NCI-H1105 treated with DMSO at 0.1 percent for 48 hours (cell line): ENCODE data around the gene PKN3.

Experiments used
- DNase-seq: peaks from one replicate; lab custom pipeline; 2025; lab: John Stamatoyannopoulos, UW

PKN3 gene

GRCh38 chr9:128742401-128742800 lies 40.1 kb downstream of the PKN3 start:
- no peak for DNase-seq

GRCh38 chr9:128743421-128743820 lies 41.1 kb downstream of the PKN3 start:
- no peak for DNase-seq

GRCh38 chr9:128747241-128747640 lies 44.9 kb downstream of the PKN3 start:
- DNase-seq = no peak

- DNase-seq = no peak
Measured at GRCh38 chr9:128750926-128751595, 48.8 kb downstream of the PKN3 start.

GRCh38 chr9:128753627-128754026 lies 51.3 kb downstream of the PKN3 start:
- no peak for DNase-seq

- DNase-seq = no peak
Measured at GRCh38 chr9:128757602-128758001, 55.3 kb downstream of the PKN3 start.

GRCh38 chr9:128762671-128763449 lies 60.6 kb downstream of the PKN3 start:
- DNase-seq = no peak

GRCh38 chr9:128764361-128764760 lies 62.1 kb downstream of the PKN3 start:
- DNase-seq = no peak

- no peak for DNase-seq
Measured at GRCh38 chr9:128765499-128765898, 63.2 kb downstream of the PKN3 start.

- no peak for DNase-seq
Measured at GRCh38 chr9:128768606-128769005, 66.3 kb downstream of the PKN3 start.
